GM21360 (cell line): ENCODE measurements around the gene FIBCD1.
"Not testable (repeated sequence)": the region's sequence is repeated elsewhere in the genome, so short reads cannot be mapped to it uniquely, and the experiment has no call there.

Source experiments
- ATAC-seq: cut with Tn5 transposase; IDR thresholded peaks from one replicate; pipeline ENCODE4 v1.9.1; 2021; ENCODE audit warnings: mild to moderate bottlenecking, moderate library complexity; ENCODE audit not compliant: unreplicated experiment

FIBCD1 gene

GRCh38 chr9:130910670-130911069 lies 28.4 kb downstream of the FIBCD1 start:
- not testable (repeated sequence) for ATAC-seq

GRCh38 chr9:130910041-130910440 lies 29.0 kb downstream of the FIBCD1 start:
- not testable (repeated sequence) for ATAC-seq

GRCh38 chr9:130908878-130909355 lies 30.1 kb downstream of the FIBCD1 start:
- ATAC-seq = no peak

GRCh38 chr9:130908146-130908877 lies 30.7 kb downstream of the FIBCD1 start:
- no peak for ATAC-seq

- no peak for ATAC-seq
Observed at GRCh38 chr9:130906735-130907416, 32.2 kb downstream of the FIBCD1 start.

- no peak for ATAC-seq
Observed at GRCh38 chr9:130905902-130906734, 32.9 kb downstream of the FIBCD1 start.

GRCh38 chr9:130905125-130905901 lies 33.7 kb downstream of the FIBCD1 start:
- ATAC-seq = no peak

GRCh38 chr9:130904070-130905044 lies 34.7 kb downstream of the FIBCD1 start:
- ATAC-seq = no peak

GRCh38 chr9:130903194-130904069 lies 35.6 kb downstream of the FIBCD1 start:
- no peak for ATAC-seq

- ATAC-seq = no peak
Observed at GRCh38 chr9:130902204-130903185, 36.6 kb downstream of the FIBCD1 start.

- ATAC-seq = no peak
Observed at GRCh38 chr9:130901498-130902203, 37.4 kb downstream of the FIBCD1 start.

- ATAC-seq = no peak
Observed at GRCh38 chr9:130900701-130901497, 38.1 kb downstream of the FIBCD1 start.

- no peak for ATAC-seq
Observed at GRCh38 chr9:130899051-130899748, 39.8 kb downstream of the FIBCD1 start.

GRCh38 chr9:130898552-130898852 lies 40.5 kb downstream of the FIBCD1 start:
- no peak for ATAC-seq

- no peak for ATAC-seq
Observed at GRCh38 chr9:130897848-130898551, 41.0 kb downstream of the FIBCD1 start.
